MM.1S (cell line): ENCODE measurements around the gene COG8.
A peak's percentile ranks its signal among the peaks of the same experiment; 100 is the strongest.
"Not testable (repeated sequence)": the region's sequence is repeated elsewhere in the genome, so short reads cannot be mapped to it uniquely, and the experiment has no call there.

ENCODE experiments used
- DNase-seq: peaks from one replicate; pipeline ENCODE4 v3.0.0-alpha.2; 2015
- H2AFZ ChIP-seq: fragments of 300-600 bp; sonication (generic); 2 replicates; pipeline ENCODE4 v1.6.0; 2016; ENCODE audit warnings: antibody characterized with exemption, low read length
- H3F3A ChIP-seq: fragments of 300-600 bp; sonication (generic); 2 replicates; pipeline ENCODE4 v1.6.1; 2016; ENCODE audit warnings: mild to moderate bottlenecking, antibody characterized with exemption, low read length, moderate library complexity, mixed read lengths; ENCODE audit not compliant: insufficient read depth
- H3K27ac ChIP-seq: fragments of 300-600 bp; sonication (generic); 2 replicates; pipeline ENCODE4 v1.5.1; 2016; ENCODE audit warnings: mild to moderate bottlenecking, low read length
- H3K27me3 ChIP-seq: fragments of 300-600 bp; sonication (generic); replicated peaks from 2 replicates; pipeline ENCODE4 v1.6.0; 2016; ENCODE audit warnings: low read length; ENCODE audit not compliant: insufficient read depth
- H3K36me3 ChIP-seq: fragments of 300-600 bp; sonication (generic); replicated peaks from 2 replicates; pipeline ENCODE4 v1.6.1; 2016; ENCODE audit warnings: mild to moderate bottlenecking, low read length, mixed read lengths; ENCODE audit not compliant: insufficient read depth
- H3K4me1 ChIP-seq: fragments of 300-600 bp; sonication (generic); 2 replicates; pipeline ENCODE4 v1.6.1; 2016; ENCODE audit warnings: low read length, mixed read lengths
- H3K4me2 ChIP-seq: fragments of 300-600 bp; sonication (generic); 2 replicates; pipeline ENCODE4 v1.6.0; 2016; ENCODE audit warnings: low read depth, low read length
- H3K4me3 ChIP-seq: fragments of 300-600 bp; sonication (generic); 2 replicates; pipeline ENCODE4 v1.5.1; 2016; ENCODE audit warnings: low read length, mixed read lengths
- H3K79me2 ChIP-seq: fragments of 300-600 bp; sonication (generic); 2 replicates; pipeline ENCODE4 v1.6.1; 2016; ENCODE audit warnings: mixed run types, low read length, mixed read lengths
- H3K9ac ChIP-seq: fragments of 300-600 bp; sonication (generic); 2 replicates; pipeline ENCODE4 v1.6.1; 2016; ENCODE audit warnings: low read length, mixed read lengths
- H3K9me2 ChIP-seq: fragments of 300-600 bp; sonication (generic); replicated peaks from 2 replicates; pipeline ENCODE4 v1.6.1; 2016; ENCODE audit warnings: mild to moderate bottlenecking, low read length, mixed read lengths; ENCODE audit not compliant: insufficient read depth
- H3K9me3 ChIP-seq: fragments of 300-600 bp; sonication (generic); replicated peaks from 2 replicates; pipeline ENCODE4 v1.6.1; 2016; ENCODE audit warnings: mild to moderate bottlenecking, low read length, mixed read lengths; ENCODE audit not compliant: insufficient read depth
- H4K20me1 ChIP-seq: fragments of 300-600 bp; sonication (generic); 2 replicates; pipeline ENCODE4 v1.6.1; 2016; ENCODE audit warnings: mild to moderate bottlenecking, low read length, moderate library complexity, mixed read lengths; ENCODE audit not compliant: insufficient read depth
- CTCF ChIP-seq: fragments of 300-600 bp; sonication (generic); IDR thresholded peaks from 2 replicates; pipeline ENCODE4 v1.5.1; 2016; ENCODE audit warnings: antibody characterized with exemption, low read length, mixed read lengths
- EZH2 ChIP-seq: fragments of 300-600 bp; sonication (generic); optimal IDR thresholded peaks from 2 replicates; pipeline ENCODE3; 2017; ENCODE audit warnings: low read depth, mild to moderate bottlenecking, antibody characterized with exemption, low read length, mixed read lengths
- EZH2phosphoT487 ChIP-seq: fragments of 300-600 bp; sonication (generic); IDR thresholded peaks from 2 replicates; pipeline ENCODE4 v1.6.1; 2018; ENCODE audit warnings: antibody characterized with exemption, low read length

Gene COG8

DNA sequence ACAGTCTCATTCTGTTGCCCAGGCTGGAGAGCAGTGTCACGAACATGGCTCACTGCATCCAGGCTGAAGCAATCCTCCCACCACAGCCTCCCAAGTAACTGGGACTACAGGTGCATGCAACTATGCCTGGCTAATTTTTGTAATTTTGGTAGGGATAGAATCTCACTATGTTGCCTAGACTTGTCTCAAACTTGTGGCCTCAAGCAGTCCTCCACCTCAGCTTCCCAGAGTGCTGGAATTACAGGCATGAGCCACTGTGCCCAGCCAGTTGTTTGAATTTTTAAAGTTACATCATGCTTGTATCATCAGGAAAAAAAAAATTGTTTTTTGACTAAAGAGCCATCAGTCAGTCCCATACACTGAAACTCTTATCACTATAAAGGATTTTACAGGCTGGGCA is 45.3 kb downstream of the COG8 start:
- Histone ChIP-seq H3K4me2 (no peak overlapping the region), H3F3A (no peaks in the 10 kb centered on the region), H3K9me2 (no peaks in the 10 kb centered on the region), H3K9ac (no peak overlapping the region), H3K4me1 (no peaks in the 10 kb centered on the region), H4K20me1 (no peaks in the 10 kb centered on the region), H3K27me3 (no peaks in the 10 kb centered on the region), H2AFZ (no peak overlapping the region), H3K27ac (no peak overlapping the region), H3K36me3 (no peaks in the 10 kb centered on the region), H3K79me2 (no peaks in the 10 kb centered on the region), H3K4me3 (no peak overlapping the region), H3K9me3 (no peaks in the 10 kb centered on the region)
- TF ChIP-seq EZH2 (no peak), EZH2phosphoT487 (no peak)
- no peak for DNase-seq

DNA sequence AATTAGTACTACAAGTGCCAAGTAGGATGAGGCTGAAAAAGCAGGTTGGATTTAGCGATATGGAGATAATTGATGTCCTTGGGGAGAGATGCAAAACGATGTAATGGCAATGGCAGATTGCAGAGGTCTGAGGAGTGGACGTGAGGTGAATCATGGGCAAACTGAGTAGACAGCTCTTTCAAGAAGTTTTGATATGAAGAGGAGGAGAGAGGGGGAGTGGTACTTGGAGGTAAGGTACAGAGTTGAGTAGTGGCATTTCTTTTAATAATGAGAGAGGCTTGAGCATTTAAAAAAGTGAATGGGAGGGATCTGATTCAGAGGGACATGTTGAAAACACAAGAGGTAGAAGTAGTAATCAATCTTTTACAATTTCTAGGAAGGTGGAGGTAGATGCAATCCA is 46.0 kb downstream of the COG8 start:
- H3F3A ChIP-seq: no peaks in the 10 kb centered on the region
- no peak for TF ChIP-seq EZH2phosphoT487
- TF ChIP-seq EZH2: no peak
- TF ChIP-seq CTCF: no peak
- no peaks in the 10 kb centered on the region for H4K20me1 ChIP-seq
- no peaks in the 10 kb centered on the region for H3K36me3 ChIP-seq
- H2AFZ ChIP-seq: no peak overlapping the region
- H3K4me3 ChIP-seq: no peak overlapping the region
- no peak for DNase-seq
- no peak overlapping the region for H3K9ac ChIP-seq
- H3K79me2 ChIP-seq: no peaks in the 10 kb centered on the region
- no peaks in the 10 kb centered on the region for H3K9me3 ChIP-seq
- H3K4me1 ChIP-seq: no peaks in the 10 kb centered on the region
- no peak overlapping the region for H3K4me2 ChIP-seq
- no peaks in the 10 kb centered on the region for H3K27me3 ChIP-seq
- H3K9me2 ChIP-seq: no peaks in the 10 kb centered on the region
- no peak overlapping the region for H3K27ac ChIP-seq

- not testable (repeated sequence) for H3K4me2 ChIP-seq, H3K27ac ChIP-seq, H3K9me3 ChIP-seq, H3K9me2 ChIP-seq, H3K4me1 ChIP-seq, H3K36me3 ChIP-seq, H3K79me2 ChIP-seq, H3K9ac ChIP-seq, H3K4me3 ChIP-seq, DNase-seq, H4K20me1 ChIP-seq, H3K27me3 ChIP-seq, H2AFZ ChIP-seq, H3F3A ChIP-seq
Measured at GRCh38 chr16:69291657-69292056, 47.7 kb downstream of the COG8 start.

GRCh38 chr16:69286941-69287713 is 52.2 kb downstream of the COG8 start:
- no peaks in the 10 kb centered on the region for H3K4me1 ChIP-seq
- H3K27me3 ChIP-seq: no peaks in the 10 kb centered on the region
- TF ChIP-seq CTCF (peak; percentile 33), EZH2 (no peak)
- no peaks in the 10 kb centered on the region for H3K9me2 ChIP-seq
- no peak overlapping the region for H3K27ac ChIP-seq
- no peak overlapping the region for H2AFZ ChIP-seq
- no peaks in the 10 kb centered on the region for H4K20me1 ChIP-seq
- no peaks in the 10 kb centered on the region for H3K9me3 ChIP-seq
- no peak overlapping the region for H3K9ac ChIP-seq
- DNase-seq: peak; percentile 73
- no peaks in the 10 kb centered on the region for H3K79me2 ChIP-seq
- no peaks in the 10 kb centered on the region for H3K36me3 ChIP-seq
- no peaks in the 10 kb centered on the region; the same call in 1 of the 2 replicates for H3F3A ChIP-seq
- no peak overlapping the region for H3K4me2 ChIP-seq
- no peak overlapping the region for H3K4me3 ChIP-seq
